Endometrial microvascular endothelial cells (primary cell): Measurements from ENCODE around the gene ITPRIPL2. TPM values are rescaled to one million over a fixed set of nuclear protein-coding genes. Genes with fewer than 3 reads are reported as not detected.

Experiments
- in situ Hi-C: cut with HindIII; loops from 2 replicates; pipeline ENCODE4 v1.10.0; 2017; ENCODE audit warnings: low sequenced_read_pairs, low pct_unique_long_range_greater_than_20kb; ENCODE audit errors: inconsistent ontology term
- total RNA-seq: library from RNA; depleted of rRNA; stranded (reverse); fragments of >200 nt; gene quantifications from one replicate; pipeline ENCODE4 v1.2.3, GENCODE V29; 2015; ENCODE audit errors: inconsistent ontology term

Gene ITPRIPL2
- total RNA-seq, 1 donor from 2014 or later = 25.0 TPM

DNA sequence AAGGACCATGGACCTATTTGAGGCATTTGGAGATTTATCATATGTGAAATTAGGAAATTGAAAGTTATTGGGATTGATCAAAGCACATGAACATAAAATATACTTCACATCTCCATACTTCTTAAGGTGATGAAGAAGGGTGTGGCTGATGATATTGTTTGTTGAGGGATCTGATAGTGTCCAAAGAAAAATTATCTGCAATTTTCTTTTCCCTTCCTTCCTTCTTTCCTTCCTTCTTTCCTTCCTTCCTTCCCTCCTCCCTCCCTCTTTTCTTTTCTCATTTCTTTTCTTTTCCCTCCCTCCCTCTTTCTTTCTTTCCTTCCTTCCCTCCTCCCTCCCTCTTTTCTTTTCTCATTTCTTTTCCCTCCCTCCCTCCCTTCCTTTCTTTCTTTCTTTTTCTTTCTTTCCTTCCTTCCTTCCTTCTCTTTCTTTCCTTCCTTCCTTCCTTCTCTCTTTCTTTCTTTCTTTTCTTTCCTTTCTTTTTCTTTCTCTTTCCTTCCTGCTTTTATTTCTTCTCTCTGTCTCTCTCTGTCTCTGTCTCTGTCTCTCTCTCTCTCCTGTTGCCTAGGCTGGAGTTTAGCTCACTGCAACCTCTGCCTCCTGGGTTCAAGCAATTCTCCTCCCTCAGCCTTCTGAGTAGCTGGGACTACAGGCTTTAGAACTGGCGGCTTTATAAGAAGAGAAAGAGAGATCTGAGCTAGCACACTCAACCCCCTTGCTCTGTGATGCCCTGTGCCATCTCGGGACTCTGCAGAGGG, 20.9 kb upstream of the ITPRIPL2 start:
- in situ Hi-C loops = no loop called here

DNA sequence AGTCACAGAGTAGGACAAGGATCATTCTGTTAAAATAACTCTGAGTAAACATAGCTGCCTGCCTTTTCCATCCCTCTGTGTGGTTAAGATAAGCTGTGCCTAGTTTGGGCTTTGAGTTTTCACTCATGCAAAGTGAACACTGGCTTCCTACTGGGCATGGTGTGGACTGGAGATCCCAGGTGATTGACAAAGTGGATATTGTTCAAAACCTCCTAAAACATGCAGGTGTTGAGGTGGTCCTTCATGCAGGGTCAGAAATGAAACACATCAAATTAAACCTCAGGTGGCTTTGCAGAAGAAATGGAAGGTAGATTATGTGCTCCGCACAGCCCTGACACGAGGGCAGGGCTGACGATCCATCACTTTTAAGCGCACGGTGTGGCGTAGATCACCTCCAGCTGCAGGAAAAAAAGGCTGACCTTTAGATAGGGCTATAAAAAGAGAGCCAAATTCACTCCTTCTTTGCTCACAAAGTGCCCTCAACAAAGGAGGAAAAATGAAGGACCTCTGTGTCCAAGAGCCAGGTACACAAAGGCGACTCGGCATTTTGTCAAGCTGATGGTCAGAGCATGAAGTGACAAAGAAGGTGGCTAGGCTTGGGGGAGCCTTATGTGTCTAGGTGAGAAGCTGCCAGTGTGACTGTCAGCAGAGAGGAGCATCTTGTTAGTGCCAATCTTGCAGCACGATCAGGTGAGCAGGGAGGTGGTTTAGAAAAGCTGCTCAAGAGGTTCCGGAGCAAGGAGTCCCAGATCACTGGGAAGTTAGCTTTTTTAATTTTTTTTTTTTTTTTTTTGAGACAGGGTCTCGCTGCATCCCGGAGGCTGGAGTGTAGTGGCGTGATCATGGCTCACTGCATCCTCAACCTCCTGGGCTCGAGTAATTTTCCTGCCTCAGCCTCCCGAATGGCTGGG, 19.9 kb upstream of the ITPRIPL2 start:
- in situ Hi-C loops = no loop called here

DNA sequence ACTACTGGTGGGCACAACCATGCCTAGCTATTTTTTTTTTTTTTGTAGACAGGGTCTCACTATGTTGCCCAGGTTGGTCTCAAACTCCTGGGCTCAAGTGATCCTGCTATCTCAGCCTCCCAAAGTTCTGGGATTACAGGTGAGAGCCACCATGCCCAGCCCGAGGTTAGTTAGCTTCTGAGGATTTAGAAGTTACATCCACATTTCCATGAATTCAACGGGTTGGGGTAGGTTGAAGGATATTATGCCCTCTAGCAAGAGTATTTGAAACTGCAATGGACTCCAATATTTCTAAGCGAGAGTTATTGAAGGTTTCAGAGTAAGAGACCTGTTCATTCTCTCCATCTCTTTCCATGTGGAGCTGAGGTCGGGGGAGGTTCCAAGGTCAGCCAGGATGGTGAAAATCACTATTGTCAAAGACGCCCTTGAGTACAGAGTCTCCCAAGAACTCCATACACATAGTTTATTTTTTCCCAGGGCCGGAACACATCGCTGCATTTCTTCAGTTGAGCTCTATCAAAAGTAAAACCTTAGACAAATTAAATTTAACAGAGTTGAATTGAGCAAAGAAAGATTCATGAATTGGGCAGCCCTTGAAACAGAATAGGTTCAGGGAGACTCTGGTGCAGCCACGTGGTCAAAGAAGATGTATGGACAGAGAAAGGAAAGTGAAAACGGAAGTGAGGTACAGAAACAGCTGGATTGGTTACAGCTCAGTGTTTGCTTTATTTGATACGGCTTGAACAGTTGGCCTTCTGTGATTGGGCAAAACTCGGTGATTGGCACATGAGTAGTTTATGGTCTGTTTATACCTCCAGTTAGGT, 19.0 kb upstream of the ITPRIPL2 start:
- in situ Hi-C loops = no loop called here

DNA sequence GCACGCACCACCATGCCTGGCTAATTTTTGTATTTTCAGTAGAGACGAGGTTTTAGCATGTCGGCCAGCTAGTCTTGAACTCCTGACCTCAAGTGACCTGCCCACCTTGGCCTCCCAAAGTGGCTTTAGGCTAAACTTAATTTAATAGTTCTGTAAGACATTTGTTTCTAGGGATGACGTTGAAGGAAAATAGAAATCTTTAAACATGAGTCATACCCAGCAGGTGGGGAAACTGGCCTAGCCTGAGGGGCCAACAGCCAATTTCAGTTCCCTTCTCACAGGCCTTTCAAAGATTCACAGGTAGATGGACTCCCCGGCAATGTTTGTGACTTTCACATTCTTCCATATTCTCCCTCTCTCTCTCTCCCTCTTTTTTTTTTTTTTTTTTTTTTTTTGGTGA, 18.1 kb upstream of the ITPRIPL2 start:
- in situ Hi-C loops = no loop called here

DNA sequence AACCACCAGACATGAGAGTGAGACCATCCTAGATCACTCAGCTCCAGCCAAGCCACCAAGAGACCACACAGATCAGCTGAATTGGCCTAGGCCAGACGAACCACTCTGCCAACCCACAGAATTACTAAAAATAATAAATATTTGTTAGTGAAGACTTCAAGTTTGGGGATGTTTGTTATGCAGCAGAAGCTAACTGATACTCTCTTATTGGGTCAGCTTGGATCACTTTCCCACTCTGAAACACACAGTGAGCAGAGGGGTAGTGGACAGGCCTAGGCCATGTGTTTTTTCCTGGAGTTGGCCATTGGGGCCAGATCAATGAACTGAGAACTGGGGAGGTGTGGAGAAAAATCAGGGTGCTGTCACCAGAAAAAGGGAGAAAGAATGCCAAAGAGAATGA, 15.6 kb upstream of the ITPRIPL2 start:
- in situ Hi-C loops = no loop called here

DNA sequence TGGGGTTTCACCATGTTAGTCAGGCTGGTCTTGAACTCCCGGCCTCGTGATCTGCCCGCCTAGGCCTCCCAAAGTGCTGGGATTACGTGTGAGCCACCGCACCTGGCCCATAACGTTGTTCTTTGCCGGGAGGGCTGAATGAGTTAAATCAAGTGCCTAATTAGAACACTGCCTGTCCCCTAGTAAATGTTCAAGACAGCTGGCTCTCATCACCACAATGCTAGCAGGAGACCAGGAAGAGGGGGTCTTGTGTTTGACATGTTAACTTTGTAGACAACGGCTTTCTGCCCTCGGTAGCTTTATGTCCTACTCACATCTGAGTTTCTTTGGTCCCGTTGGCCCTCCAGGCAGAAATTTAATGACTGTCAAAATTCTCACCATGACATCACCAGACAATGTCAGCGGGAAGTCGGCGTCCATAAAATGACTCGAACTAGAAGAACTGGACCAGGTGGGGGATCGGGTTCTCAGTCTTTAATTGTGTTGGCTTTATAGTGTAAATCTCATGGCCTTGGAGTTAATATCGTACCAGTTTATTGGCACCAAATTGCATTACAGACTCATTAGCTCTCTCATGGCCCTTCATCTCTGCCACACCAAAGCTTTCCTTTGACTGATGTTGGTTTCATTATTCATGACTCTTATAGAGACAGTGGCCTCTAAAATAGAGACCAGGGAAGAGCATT, 11.4 kb upstream of the ITPRIPL2 start:
- in situ Hi-C loops = loop anchor here (25.0 kb wide), 1 partner anchor 435 kb away; no protein-coding TSS in a partner anchor

DNA sequence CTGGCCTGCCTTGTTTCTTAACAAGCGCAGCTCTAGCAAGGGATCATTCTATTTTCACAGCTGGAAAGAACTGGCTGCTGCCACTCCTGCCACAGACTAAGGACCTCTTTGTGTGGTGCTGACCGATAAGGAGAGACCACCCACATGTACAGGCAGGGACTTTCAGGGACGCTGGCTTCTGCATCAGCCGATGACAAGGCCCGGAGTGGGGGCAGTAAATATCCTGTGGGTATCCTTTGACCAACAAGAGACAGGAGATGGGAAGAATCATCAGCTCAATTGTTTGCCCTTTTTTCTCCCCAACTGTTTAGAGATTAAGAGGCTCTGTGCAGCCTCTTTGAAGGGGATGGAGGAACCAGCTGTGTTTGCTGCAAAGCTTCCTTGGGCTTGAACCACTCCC, 9.2 kb upstream of the ITPRIPL2 start:
- in situ Hi-C loops = loop anchor here (25.0 kb wide), 1 partner anchor 433 kb away; no protein-coding TSS in a partner anchor

DNA sequence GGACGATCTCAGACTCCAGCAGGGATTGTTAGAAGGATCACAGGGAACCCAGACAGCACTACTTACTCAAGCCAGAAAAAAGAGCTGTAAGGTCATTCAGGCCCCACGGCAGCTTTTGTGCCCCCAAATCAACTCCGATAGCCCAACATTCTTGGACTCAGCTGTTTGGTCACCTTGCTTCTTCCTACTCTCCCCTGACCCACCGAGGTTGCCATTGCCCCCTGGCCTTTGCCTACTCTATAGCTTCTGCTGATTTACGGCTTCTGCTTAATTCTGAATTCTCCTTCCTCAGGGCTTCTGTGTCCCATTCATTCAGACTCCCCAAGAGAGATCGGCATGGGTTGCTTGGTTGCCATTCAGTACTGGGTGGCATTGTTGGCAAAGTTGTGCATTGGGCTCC, 8.6 kb upstream of the ITPRIPL2 start:
- in situ Hi-C loops = loop anchor here (25.0 kb wide), 1 partner anchor 432 kb away; no protein-coding TSS in a partner anchor

DNA sequence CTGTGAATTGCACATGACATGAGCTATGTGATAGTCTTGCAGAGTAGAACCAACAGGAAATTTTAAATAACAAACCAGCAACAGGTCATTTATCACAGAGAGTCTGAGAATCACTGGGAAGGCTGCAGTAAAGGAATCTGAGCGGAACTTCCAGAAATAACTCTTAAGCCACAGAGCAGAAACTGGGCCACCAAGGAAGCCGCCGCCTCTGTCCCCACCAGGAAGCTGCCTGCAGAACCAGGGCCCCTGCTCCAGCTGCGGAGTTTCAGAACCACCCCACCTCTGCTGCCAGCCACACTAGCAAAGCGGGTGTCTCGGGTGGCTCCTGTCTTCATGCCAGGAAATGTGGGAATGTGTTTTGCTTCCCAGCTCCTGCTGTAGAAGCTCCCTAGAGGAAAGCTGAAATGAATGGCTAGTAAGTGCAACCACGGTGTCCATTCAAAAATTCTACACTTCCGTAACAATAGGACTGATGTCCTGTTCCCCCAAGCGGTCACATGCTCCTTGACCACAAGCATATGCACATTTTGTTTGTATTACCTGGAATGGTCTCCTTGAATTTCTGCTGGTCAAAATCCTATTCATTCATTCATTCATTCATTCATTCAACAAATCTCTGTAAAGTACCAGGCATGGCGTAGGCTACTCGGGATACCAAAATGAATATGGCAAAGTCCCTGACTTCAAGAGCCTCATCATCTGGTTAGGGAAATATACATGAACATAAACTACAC, 7.7 kb upstream of the ITPRIPL2 start:
- in situ Hi-C loops = loop anchor here (25.0 kb wide), 1 partner anchor 431 kb away; no protein-coding TSS in a partner anchor

DNA sequence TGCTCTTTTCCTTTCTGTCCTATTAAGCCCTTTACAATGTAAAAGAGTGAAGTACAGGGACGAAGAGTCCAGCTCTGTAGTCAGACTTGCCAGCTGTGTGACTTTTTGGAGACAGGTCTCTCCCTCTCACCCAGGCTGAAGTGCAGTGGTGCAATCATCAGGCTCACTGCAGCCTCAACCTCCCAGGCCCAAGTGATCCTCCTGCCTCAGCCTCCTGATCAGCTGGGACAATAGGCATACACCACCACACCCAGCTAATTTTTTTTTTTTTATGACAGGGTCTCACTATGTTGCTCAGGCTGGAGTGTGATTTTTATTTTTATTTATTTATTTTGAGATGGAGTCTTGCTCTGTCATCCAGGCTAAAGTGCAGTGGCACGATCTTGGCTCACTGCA, 7.1 kb upstream of the ITPRIPL2 start:
- in situ Hi-C loops = loop anchor here (25.0 kb wide), 1 partner anchor 431 kb away; no protein-coding TSS in a partner anchor

DNA sequence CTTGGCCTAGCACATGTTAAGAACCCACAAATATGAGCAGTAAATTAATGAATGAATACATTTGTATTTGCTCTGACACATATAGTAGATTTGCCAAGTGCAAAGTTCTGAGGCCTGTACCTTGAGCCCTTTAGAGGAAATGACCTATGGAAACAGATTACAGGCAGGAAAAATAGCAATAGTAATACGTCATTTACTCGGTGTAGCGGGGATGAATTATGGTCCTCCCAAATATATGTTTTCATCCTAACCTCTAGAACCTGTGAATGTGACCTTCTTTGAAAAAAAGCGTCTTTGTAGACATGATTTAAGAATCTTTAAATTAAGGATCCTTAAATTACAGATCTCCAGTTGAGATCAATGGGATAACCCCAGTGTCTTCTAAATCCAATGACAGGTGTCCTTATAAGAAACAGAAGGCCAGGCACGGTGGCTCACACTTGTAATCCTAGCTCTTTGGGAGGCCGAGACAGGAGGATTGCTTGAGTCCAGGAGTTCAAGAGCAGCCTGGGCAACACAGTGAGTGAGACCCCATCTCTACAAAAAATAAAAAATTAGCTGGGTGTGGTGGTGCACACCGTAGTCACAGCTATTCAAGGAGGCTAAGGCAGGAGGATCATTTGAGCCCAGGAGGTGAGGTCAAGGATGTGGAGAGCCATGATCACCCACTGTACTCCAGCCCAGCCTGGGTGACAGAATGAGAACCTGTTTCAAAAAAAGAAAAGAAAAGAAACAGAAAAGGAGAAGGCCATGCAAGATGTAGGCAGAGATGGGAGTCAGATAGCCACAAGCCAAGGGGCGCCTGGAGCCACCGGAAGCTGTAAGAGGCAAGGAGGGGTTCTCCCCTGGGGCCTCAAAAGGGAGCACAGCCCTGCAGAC, 5.1 kb upstream of the ITPRIPL2 start:
- in situ Hi-C loops = loop anchor here (25.0 kb wide), 1 partner anchor 429 kb away; no protein-coding TSS in a partner anchor

DNA sequence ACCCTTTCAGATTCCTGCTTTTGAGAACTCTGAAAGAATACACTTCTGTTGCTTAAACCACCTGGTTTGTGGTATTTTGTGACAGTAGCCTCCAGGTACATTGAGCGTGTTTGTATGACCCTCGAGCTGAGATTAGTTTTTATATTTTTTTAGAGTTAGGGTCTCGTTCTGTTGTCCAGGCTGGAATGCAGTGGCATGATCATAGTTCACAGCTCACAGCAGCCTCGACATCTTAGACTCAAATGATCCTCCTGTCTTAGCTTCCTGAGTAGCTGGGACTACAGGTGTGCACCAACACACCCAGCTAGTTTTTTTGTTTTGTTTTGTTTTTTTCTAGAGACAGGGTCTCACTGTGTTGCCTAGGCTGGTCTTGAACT, 4.5 kb upstream of the ITPRIPL2 start:
- in situ Hi-C loops = loop anchor here (25.0 kb wide), 1 partner anchor 428 kb away; no protein-coding TSS in a partner anchor

DNA sequence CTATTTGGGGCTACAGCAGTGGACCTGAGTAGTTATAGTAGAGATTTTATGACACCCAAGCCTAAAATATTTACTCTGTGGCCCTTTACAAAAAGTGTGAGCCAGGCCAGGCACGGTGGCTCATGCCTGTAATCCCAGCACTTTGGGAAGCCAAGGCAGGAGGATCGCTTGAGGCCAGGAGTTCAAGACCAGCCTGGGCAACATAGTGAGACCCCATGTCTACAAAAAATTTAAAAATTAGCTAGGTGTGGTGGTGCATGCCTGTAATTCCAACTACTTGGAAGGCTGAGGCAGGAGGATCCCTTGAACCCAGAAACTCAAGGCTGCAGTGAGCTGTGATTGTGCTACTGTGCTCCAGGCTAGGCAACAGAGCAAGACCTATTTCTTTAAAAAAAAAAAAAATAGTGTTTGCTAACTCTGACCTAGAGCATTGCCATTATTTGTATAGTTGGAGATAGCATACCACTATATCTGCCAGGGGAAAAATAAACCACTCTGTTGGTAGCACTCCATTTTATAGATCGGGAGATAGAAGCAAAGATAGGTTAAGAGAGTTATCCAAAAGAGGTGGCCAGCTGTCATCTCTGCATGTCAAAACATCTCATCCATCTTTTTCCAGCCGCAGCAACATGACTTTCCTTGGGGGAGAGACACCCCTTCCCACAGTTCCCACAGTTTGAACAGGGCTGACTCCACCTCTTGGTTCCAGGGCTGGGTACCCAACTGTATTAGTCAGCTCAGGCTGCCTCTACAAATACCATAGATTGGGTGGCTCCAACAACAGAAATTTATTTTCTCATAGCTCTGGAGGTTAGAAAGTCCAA, 3.0 kb upstream of the ITPRIPL2 start:
- in situ Hi-C loops = loop anchor here (25.0 kb wide), 1 partner anchor 427 kb away; no protein-coding TSS in a partner anchor

DNA sequence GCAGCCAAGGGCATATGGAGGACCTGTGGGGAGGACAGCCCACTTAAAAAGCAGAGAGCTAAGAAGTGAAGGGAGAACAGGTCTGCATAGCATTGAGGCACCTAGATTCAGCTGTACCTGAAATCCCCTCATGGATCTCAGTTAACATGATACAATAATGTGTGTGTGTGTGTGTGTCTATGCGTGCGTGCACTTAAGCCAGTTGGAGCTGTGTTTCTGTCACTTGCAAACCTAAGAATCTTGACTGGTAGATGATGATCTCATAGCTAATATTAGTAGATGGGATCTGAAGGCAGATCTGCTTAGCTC, 1.7 kb upstream of the ITPRIPL2 start:
- in situ Hi-C loops = loop anchor here (25.0 kb wide), 1 partner anchor 425 kb away; no protein-coding TSS in a partner anchor

DNA sequence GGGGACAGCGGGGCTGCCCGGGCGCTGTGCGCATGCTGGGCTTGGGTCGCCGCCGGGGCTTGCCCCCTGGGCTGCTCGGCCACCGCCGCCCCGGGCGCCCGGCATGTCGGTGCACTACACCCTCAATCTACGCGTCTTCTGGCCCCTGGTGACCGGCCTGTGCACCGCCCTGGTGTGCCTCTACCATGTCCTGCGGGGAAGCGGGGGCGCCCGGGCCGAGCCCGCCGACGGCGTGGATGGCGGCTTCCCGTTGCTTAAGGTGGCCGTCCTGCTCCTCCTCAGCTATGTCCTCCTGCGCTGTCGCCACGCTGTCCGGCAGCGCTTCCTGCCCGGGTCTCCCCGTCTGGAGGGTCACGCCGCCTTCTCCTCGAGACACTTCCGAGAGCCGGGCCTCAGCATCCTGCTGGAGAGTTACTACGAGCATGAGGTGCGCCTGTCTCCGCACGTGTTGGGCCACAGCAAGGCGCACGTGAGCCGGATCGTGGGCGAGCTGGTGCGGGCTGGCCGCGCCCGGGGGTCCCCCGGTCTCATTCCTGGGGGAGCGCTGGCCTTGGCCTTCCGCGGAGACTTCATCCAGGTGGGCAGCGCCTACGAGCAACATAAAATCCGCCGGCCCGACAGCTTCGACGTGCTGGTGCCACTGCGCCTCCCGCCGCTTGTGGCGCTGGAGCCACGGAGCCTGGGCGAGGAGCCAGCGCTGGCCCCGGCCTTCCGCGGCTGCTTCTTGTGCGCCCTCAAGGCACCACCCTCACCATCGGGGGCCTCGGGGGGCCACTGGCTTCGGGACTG, 789 bp downstream of the ITPRIPL2 start:
- in situ Hi-C loops = loop anchor here (25.0 kb wide), 1 partner anchor 423 kb away; no protein-coding TSS in a partner anchor
